Astrocyte of the hippocampus (primary cell): ENCODE data around the gene LIPC.

Source experiments
- DNase-seq: peaks from one replicate; pipeline ENCODE4 v3.0.0; 2011; ENCODE audit warnings: low read depth, low spot score

Gene LIPC

DNA sequence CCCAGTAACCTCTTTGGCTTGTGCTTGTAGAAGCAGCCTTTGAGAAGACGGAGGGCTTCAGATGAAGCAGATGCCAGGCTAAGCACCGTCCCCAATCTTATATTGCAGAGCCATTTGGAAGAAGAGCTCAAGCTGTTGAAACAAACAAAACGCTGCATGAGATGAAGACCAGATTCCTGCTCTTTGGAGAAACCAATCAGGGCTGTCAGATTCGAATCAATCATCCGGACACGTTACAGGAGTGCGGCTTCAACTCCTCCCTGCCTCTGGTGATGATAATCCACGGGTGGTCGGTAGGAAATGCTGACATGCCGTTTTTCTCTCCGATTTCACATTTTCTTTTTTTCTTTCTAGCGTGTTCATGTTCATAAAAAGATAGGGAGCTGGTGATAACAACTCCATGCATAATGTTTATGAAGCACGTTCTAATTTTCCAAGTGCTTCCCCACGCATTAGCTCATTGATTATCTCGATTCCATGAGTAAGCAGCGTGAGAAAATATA lies 106.5 kb downstream of the LIPC start:
- DNase-seq, result no peak

DNA sequence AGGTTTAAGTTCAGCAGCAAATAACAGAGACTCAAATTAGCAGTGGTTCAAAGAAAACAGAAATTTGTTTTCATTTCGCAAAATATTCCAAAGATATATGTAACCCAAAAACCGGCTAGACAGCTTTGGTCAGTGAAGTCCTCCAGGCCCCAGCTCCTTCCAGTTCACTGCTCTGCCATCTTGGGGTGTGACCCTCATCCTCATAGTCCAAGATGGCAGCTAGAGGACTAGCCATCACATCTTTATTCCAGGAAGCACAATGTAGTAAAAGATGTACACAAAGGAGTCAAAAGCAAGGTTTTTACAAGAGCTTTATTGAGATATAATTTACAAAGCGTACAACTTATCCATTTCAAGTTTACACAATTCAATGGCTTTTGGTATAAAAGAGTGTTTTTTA lies 107.1 kb downstream of the LIPC start:
- DNase-seq, result no peak

DNA sequence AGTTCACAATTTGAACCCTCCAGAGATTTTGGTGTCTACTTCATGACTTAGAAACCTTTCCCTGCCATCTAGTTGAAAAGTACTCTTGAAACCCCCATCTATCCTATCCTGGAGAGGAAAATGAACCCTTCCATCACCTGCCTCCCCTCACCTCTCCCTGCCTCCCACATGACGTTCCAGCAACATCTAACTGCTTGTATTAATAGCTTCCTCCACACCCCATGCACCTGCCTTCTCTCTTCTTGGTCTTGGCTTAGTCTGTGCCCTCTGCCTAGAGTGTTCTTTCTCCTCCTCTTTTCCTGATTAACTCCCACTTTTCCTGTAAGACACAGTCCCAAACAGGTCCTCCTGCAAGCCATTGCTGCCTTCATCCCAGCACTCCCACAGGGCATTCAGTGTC lies 107.8 kb downstream of the LIPC start:
- DNase-seq, result no peak

DNA sequence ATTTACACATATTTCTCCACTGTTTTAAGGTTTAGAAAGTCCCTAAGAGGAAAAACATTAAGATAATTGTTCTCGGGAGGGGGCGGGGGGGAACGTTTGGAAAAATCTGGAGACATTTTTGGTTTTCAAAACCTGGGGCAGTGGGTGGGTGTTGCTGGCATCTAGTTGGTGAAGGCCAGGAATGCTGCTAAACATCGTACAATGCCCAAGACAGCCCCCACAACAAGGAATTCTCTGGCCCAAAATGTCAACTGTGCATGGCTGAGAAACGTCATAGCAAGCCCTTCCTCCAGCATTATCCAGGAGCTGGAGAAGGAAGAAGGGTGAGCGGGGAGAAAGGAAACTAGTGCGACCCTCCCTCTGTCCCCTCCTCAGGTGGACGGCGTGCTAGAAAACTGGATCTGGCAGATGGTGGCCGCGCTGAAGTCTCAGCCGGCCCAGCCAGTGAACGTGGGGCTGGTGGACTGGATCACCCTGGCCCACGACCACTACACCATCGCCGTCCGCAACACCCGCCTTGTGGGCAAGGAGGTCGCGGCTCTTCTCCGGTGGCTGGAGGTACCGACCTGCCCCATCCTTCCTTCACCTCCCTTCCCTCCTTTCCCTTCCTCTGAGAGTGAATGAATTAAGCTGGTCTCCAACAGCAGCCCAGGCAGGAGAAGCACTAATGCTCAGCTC lies 109.8 kb downstream of the LIPC start:
- no peak for DNase-seq

- no peak for DNase-seq
These were observed 112.0 kb downstream of the LIPC start for GRCh38 chr15:58543664-58544335.

DNA sequence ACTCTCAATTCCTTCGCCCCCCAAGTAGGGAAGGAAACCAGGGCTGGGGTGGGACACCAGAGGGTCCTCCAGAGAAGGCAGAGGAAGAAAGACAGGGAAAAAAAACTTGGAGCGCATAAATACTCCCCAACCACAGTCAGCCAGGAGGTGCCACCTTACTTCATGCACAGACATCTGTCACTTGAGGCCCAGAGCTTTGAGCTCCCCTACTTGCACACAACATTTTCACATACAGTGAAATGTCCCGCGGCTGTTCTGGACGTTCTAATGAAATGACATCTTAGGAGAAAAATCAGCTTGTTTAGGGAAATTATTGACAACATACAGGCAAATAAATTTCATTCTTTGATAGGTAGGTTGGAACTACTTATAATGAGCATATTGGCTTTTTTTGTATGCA lies 113.0 kb downstream of the LIPC start:
- no peak for DNase-seq

DNA sequence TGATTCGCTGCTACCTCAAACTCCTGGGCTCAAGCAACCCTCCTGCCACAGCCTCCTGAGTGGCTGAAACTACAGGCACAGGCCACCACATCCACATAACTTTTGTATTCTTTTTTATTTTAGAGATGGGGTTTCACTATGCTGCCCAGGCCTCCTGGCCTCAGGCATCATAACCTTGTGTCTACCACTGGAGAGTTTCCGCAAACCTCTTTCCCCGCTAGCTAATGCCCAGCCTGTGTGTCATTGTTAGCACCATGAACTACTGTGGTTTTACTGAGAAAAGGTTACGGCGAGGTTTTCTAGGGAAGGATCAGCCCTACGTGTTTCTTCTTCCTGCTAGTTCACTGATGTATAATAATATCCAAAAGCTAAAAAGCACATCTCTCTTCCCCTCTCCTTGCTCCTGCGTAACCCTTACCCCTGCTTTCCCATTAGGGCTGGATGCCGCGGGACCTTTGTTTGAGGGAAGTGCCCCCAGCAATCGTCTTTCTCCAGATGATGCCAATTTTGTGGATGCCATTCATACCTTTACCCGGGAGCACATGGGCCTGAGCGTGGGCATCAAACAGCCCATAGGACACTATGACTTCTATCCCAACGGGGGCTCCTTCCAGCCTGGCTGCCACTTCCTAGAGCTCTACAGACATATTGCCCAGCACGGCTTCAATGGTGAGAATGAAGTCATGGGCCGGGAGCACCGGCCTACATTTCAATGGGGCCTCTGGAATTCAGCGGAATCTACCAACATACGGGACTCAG lies 113.7 kb downstream of the LIPC start:
- DNase-seq, result peak; percentile 39

GRCh38 chr15:58546066-58546591 lies 114.3 kb downstream of the LIPC start:
- DNase-seq, result no peak

DNA sequence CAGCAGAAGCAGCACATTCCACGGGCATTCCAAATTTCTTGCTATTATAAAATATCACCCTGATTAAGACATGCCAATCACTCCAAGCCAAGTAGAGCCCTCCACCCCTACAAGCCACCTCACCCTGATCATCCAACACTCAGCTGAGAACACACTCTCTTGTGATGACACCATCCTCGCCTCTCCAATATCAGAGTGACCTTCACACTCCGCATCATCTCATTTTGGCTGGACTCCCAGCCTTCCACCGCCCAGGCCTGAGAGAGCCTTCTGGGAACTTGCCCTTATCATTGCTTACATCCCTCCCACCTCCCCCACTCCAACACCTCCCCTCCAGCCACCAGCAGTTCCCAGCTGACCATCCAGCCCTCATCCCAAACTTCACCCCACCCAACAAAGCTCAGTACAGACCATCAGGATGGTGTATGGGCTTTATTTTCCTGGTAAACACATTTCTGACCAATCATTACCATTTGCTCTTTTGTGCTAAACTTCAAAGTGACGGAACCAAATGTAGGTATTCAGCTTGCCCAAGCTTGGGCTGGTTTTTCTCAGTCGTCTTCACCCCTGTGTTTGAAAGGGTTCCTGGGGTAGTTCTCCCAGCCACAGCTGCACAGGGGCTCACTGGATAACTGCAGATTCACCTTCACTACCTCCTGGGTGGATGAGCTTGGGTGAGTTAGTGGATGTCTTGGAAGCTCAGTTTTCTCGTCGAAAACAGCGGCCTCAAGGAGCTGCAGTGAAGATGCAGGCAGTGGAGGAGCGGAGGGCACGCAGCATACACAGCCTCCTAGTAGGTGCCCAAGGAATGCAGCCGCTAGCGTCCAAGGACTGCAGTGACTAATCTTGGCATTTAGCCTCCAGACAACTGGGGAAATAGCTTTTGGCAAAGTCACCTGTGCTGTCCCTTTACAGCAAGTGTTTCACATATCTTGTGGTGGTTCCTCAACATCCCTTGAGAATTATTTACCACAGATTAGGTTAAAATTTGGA lies 115.1 kb downstream of the LIPC start:
- peak; percentile 97 for DNase-seq

DNA sequence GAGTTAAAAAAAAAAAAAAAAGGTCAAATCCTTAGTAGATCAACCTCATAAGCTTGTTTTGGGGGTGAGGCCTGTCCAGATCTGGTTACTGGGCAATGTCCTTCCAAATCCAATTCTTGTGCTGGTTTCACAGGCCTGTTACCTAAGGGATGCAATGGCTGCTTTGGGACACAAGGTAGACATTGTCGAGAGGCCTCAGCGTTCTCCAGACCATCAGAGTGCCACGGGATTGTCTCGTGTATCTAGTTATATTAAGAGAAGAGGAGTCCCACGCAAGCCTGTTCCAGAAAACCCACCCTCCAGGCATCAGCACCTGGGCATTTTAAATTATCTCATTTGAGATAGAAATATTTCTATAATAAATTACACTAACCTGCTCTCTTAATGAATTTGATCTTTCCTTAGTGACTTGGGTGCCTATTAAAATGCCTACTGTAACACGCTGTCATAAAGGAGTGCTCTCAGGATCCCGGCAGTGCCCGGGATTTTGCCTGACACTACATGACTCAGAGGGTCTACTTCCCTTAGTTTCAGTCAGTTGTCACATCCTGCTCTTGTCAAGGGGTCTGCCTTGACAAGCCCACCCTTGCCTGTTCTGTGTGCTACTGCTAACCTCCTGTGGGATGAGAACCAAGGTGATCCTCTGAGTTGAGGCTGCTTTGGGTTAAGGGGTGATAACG lies 116.0 kb downstream of the LIPC start:
- DNase-seq, result no peak

DNA sequence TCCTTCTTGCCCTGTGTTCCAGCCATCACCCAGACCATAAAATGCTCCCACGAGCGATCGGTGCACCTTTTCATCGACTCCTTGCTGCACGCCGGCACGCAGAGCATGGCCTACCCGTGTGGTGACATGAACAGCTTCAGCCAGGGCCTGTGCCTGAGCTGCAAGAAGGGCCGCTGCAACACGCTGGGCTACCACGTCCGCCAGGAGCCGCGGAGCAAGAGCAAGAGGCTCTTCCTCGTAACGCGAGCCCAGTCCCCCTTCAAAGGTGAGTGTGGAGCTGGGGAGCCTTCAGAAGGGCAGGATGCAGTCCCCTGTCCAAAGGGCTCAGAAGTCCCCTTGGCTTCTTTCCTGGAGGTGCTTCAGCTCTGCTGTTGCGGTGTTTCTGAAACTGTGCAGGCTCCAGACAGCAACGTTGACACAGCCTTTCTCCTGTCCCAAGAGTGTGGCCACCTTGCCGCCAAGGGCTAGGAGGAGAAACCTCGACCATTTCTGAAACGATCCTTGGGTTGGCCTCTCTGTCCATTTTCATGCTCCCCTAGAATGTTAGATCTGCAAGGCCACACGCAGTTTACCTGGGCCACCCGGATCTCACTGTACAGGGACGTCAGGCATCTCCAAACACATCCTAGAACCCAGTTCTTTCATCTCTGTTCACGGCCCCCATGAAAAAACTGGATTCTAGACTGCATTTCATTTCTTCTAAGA lies 116.7 kb downstream of the LIPC start:
- DNase-seq, result no peak

GRCh38 chr15:58549013-58549784 lies 117.4 kb downstream of the LIPC start:
- DNase-seq, result no peak

- DNase-seq, result no peak
These were observed 117.9 kb downstream of the LIPC start for GRCh38 chr15:58549785-58550074.

DNA sequence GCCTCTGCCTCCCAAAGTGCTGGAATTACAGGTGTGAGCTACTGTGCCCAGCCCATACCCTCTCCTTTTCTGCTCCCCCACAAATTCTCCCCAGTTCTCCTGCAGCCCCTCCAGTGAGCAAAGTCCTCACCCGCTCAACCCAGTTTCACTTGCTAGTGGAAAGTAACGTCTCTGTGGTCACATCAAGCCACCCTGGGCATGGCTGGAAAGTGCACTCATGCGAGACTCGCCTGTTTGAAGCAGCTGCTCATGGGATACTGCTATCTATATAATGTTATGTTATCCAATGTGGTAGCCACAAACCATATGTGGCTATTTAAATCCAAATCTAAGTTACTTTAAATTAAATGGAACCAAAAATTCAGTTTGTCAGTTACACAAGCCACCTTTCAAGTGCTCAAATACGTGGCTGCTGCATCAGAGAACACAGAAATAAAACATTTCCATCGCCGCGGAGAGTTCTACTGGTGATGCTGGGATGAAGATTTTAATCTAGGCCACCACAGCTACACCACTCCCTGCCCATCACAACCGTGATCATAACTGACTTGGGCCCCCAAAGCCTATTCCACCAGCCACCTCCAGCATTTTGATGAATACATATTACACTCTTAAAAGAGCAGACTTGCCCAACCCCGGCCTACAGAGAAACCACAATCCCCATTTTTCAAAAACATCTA lies 119.4 kb downstream of the LIPC start:
- no peak for DNase-seq

- peak; percentile 95 for DNase-seq
These were observed 120.1 kb downstream of the LIPC start for GRCh38 chr15:58551764-58552504.

GRCh38 chr15:58552505-58553364 lies 120.9 kb downstream of the LIPC start:
- no peak for DNase-seq

DNA sequence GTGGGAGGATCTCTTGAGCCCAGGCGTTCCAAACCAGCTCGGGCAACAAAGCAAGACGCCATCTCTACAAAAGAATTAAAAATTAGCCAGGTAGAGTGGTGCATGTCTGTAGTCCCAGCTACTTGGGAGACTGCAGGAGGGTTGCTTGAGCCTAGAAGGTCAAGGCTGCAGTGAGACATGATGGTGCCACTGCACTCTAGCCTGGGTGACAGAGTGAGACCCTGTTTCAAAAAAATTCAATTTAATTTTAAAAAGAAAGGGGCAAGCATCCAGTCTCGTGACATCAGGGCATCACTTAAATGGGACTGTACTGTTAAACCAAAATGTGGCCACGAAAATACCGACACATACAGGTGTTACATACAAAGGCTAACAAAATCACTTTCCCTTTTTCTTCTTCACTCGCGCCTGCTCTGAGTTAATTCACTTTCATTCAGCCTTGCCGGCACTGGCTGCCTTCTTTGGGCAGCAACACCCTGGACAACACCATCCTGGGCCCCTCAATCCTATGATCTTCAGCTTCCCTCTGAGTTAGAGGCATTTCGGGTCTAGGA lies 121.7 kb downstream of the LIPC start:
- DNase-seq, result no peak
